ENCODE data around the gene MRE11. TPM values are rescaled to one million over a fixed set of nuclear protein-coding genes. Genes with fewer than 3 reads are reported as not detected.
A peak's percentile ranks its signal among the peaks of the same experiment; 100 is the strongest.

Gene MRE11
- total RNA-seq, 1 donor from 2014 or later: 14.1 TPM

GRCh38 chr11:94405062-94405833 is 88.4 kb downstream of the MRE11 start:
- H3K4me1 ChIP-seq (ENCODE audit: insufficient read depth, low read length): peaks cover 4% of the 10 kb centered on the region
- Mint-ChIP-seq H3K9me3 (ENCODE audit: unreplicated experiment) (peaks cover 10% of the 10 kb centered on the region), H3K4me3 (ENCODE audit: unreplicated experiment) (no peak overlapping the region), H3K27ac (ENCODE audit: unreplicated experiment) (peak overlapping the region; percentile 54), H3K27me3 (ENCODE audit: low read depth, unreplicated experiment) (peaks cover 25% of the 10 kb centered on the region), H3K4me1 (ENCODE audit: low read depth, unreplicated experiment) (peaks cover 2% of the 10 kb centered on the region), H3K36me3 (ENCODE audit: low read depth, unreplicated experiment) (peaks cover 2% of the 10 kb centered on the region)
- no peak overlapping the region for H3K27ac ChIP-seq (ENCODE audit: low read depth, low read length)
- TF ChIP-seq EZH2 (IDR thresholded peaks at IDR 0.05; ENCODE audit: insufficient read depth, low read length) (no peak), CTCF (IDR thresholded peaks at IDR 0.05; ENCODE audit: insufficient read depth, low read depth, low read length) (no peak)
- H3K9ac ChIP-seq (ENCODE audit: low read length): no peak overlapping the region
- no peaks in the 10 kb centered on the region for H4K20me1 ChIP-seq (ENCODE audit: insufficient read depth, low read length)
- H3K27me3 ChIP-seq (ENCODE audit: insufficient read depth, low read length): peaks cover 13% of the 10 kb centered on the region
- H3K4me3 ChIP-seq (ENCODE audit: insufficient read depth, low read depth, low read length): no peak overlapping the region
- no peaks in the 10 kb centered on the region for H3K79me2 ChIP-seq (ENCODE audit: insufficient read depth, low read length)
- DNase-seq (ENCODE audit: low read depth) (no peak), FAIRE-seq (no peak)
- no peaks in the 10 kb centered on the region for H3K9me3 ChIP-seq (ENCODE audit: insufficient read depth, low read depth, low read length)
- H3K36me3 ChIP-seq (ENCODE audit: insufficient read depth, low read length): no peaks in the 10 kb centered on the region
- H3K4me2 ChIP-seq (ENCODE audit: low read length): no peak overlapping the region
- no peak overlapping the region for H2AFZ ChIP-seq (ENCODE audit: low read depth, low read length)

GRCh38 chr11:94402355-94402754 is 91.3 kb downstream of the MRE11 start:
- FAIRE-seq (no peak), DNase-seq (ENCODE audit: low read depth) (no peak)
- Histone ChIP-seq H3K4me3 (ENCODE audit: insufficient read depth, low read depth, low read length) (no peak overlapping the region), H3K27ac (ENCODE audit: low read depth, low read length) (no peak overlapping the region), H3K79me2 (ENCODE audit: insufficient read depth, low read length) (no peaks in the 10 kb centered on the region), H2AFZ (ENCODE audit: low read depth, low read length) (no peak overlapping the region), H4K20me1 (ENCODE audit: insufficient read depth, low read length) (no peaks in the 10 kb centered on the region), H3K27me3 (ENCODE audit: insufficient read depth, low read length) (peaks cover 26% of the 10 kb centered on the region), H3K9me3 (ENCODE audit: insufficient read depth, low read depth, low read length) (no peaks in the 10 kb centered on the region), H3K9ac (ENCODE audit: low read length) (no peak overlapping the region), H3K4me1 (ENCODE audit: insufficient read depth, low read length) (peaks cover 4% of the 10 kb centered on the region), H3K4me2 (ENCODE audit: low read length) (peak overlapping the region; percentile 90), H3K36me3 (ENCODE audit: insufficient read depth, low read length) (no peaks in the 10 kb centered on the region)
- Mint-ChIP-seq H3K36me3 (ENCODE audit: low read depth, unreplicated experiment) (peaks cover 2% of the 10 kb centered on the region), H3K9me3 (ENCODE audit: unreplicated experiment) (peaks cover 4% of the 10 kb centered on the region), H3K27me3 (ENCODE audit: low read depth, unreplicated experiment) (peaks cover 50% of the 10 kb centered on the region), H3K27ac (ENCODE audit: unreplicated experiment) (no peak overlapping the region), H3K4me1 (ENCODE audit: low read depth, unreplicated experiment) (peaks cover 2% of the 10 kb centered on the region), H3K4me3 (ENCODE audit: unreplicated experiment) (no peak overlapping the region)
- TF ChIP-seq EZH2 (IDR thresholded peaks at IDR 0.05; ENCODE audit: insufficient read depth, low read length): no peak
- no peak for TF ChIP-seq CTCF (IDR thresholded peaks at IDR 0.05; ENCODE audit: insufficient read depth, low read depth, low read length)

- Mint-ChIP-seq H3K4me1 (ENCODE audit: low read depth, unreplicated experiment) (peaks cover 2% of the 10 kb centered on the region), H3K4me3 (ENCODE audit: unreplicated experiment) (peak overlapping the region; percentile 57), H3K9me3 (ENCODE audit: unreplicated experiment) (peaks cover 4% of the 10 kb centered on the region), H3K27ac (ENCODE audit: unreplicated experiment) (no peak overlapping the region), H3K27me3 (ENCODE audit: low read depth, unreplicated experiment) (peaks cover 50% of the 10 kb centered on the region), H3K36me3 (ENCODE audit: low read depth, unreplicated experiment) (peaks cover 2% of the 10 kb centered on the region)
- Histone ChIP-seq H3K4me2 (ENCODE audit: low read length) (peak overlapping the region; percentile 90), H3K79me2 (ENCODE audit: insufficient read depth, low read length) (no peaks in the 10 kb centered on the region), H3K4me3 (ENCODE audit: insufficient read depth, low read depth, low read length) (peak overlapping the region; percentile 52), H3K27ac (ENCODE audit: low read depth, low read length) (no peak overlapping the region), H3K4me1 (ENCODE audit: insufficient read depth, low read length) (peaks cover 4% of the 10 kb centered on the region), H4K20me1 (ENCODE audit: insufficient read depth, low read length) (no peaks in the 10 kb centered on the region), H3K9me3 (ENCODE audit: insufficient read depth, low read depth, low read length) (no peaks in the 10 kb centered on the region), H3K9ac (ENCODE audit: low read length) (peak overlapping the region; percentile 41), H2AFZ (ENCODE audit: low read depth, low read length) (peak overlapping the region; percentile 79), H3K36me3 (ENCODE audit: insufficient read depth, low read length) (no peaks in the 10 kb centered on the region), H3K27me3 (ENCODE audit: insufficient read depth, low read length) (peaks cover 26% of the 10 kb centered on the region)
- DNase-seq (ENCODE audit: low read depth) (no peak), FAIRE-seq (no peak)
- TF ChIP-seq CTCF (IDR thresholded peaks at IDR 0.05; ENCODE audit: insufficient read depth, low read depth, low read length) (no peak), EZH2 (IDR thresholded peaks at IDR 0.05; ENCODE audit: insufficient read depth, low read length) (no peak)
Measured at GRCh38 chr11:94401773-94402265, 91.8 kb downstream of the MRE11 start.
